Hepatocyte (in vitro differentiated cells): Measurements from ENCODE around the gene CORO2A. TPM values are rescaled to one million over a fixed set of nuclear protein-coding genes. Genes with fewer than 3 reads are reported as not detected.

Source experiments
- DNase-seq: peaks from one replicate; pipeline ENCODE4 v3.0.0-alpha.2; 2016; ENCODE audit warnings: low spot score
- H2AFZ ChIP-seq: fragments of 200-600 bp; sonication (generic); 2 replicates; pipeline ENCODE4 v1.6.0; 2016; ENCODE audit warnings: antibody characterized with exemption, mild to moderate bottlenecking
- H3K27ac ChIP-seq: fragments of 200-600 bp; sonication (generic); 2 replicates; pipeline ENCODE4 v1.5.1; 2016; ENCODE audit warnings: mild to moderate bottlenecking
- H3K27me3 ChIP-seq: fragments of 200-600 bp; sonication (generic); 2 replicates; pipeline ENCODE4 v1.6.1; 2016
- H3K36me3 ChIP-seq: fragments of 200-600 bp; sonication (generic); replicated peaks from 2 replicates; pipeline ENCODE4 v1.5.1; 2016; ENCODE audit warnings: low read depth; ENCODE audit not compliant: insufficient read depth
- H3K4me1 ChIP-seq: fragments of 200-600 bp; sonication (generic); 2 replicates; pipeline ENCODE4 v1.5.1; 2016; ENCODE audit warnings: mild to moderate bottlenecking, moderate library complexity; ENCODE audit not compliant: insufficient read depth
- H3K4me2 ChIP-seq: fragments of 200-600 bp; sonication (generic); 2 replicates; pipeline ENCODE4 v1.6.0; 2016
- H3K4me3 ChIP-seq: fragments of 200-600 bp; sonication (generic); 2 replicates; pipeline ENCODE4 v1.5.1; 2016; ENCODE audit warnings: mild to moderate bottlenecking
- H3K79me2 ChIP-seq: fragments of 200-600 bp; sonication (generic); 2 replicates; pipeline ENCODE4 v1.6.0; 2017; ENCODE audit warnings: mild to moderate bottlenecking
- H3K9me2 ChIP-seq: fragments of 200-600 bp; sonication (generic); replicated peaks from 2 replicates; pipeline ENCODE4 v1.6.0; 2017; ENCODE audit warnings: mild to moderate bottlenecking; ENCODE audit not compliant: insufficient read depth
- H3K9me3 ChIP-seq: fragments of 200-600 bp; sonication (generic); 2 replicates; pipeline ENCODE4 v1.5.1; 2016; ENCODE audit warnings: low read depth, mild to moderate bottlenecking
- H4K20me1 ChIP-seq: fragments of 200-600 bp; sonication (generic); 2 replicates; pipeline ENCODE4 v1.6.0; 2016; ENCODE audit warnings: mild to moderate bottlenecking; ENCODE audit not compliant: insufficient read depth, poor library complexity, severe bottlenecking
- EZH2 ChIP-seq: fragments of 200-600 bp; sonication (generic); IDR thresholded peaks from 2 replicates; pipeline ENCODE4 v1.6.1; 2016; ENCODE audit warnings: antibody characterized with exemption, mild to moderate bottlenecking, borderline replicate concordance
- EZH2phosphoT487 ChIP-seq: fragments of 200-600 bp; sonication (generic); IDR thresholded peaks from one replicate; pipeline ENCODE4 v1.6.1; 2018; ENCODE audit warnings: antibody characterized with exemption, mild to moderate bottlenecking, low read depth, moderate library complexity; ENCODE audit not compliant: unreplicated experiment, severe bottlenecking
- WGBS: methylation state at CpG from one replicate; pipeline ENCODE4 v1.1.6; 2016; ENCODE audit warnings: low lambda C conversion rate; ENCODE audit errors: missing lambda C conversion rate; 5-methylcytosine and 5-hydroxymethylcytosine counted together
- polyA plus RNA-seq: library from polyadenylated mRNA; unstranded; fragments of >200 nt; fragmentation: Nextera tagmentation; extraction: Ambion mirVana; gene quantifications from 2 replicates; pipeline ENCODE4 v1.2.1, GENCODE V29; 2016
- total RNA-seq: library from RNA; depleted of rRNA; stranded (reverse); fragments of >200 nt; gene quantifications from 2 replicates; pipeline ENCODE4 v1.2.3, GENCODE V29; 2014
- TF ChIP-seq, protein P1 (sequence below): fragments of 200-600 bp; sonication (generic); IDR thresholded peaks from 2 replicates; pipeline ENCODE4 v1.5.1; 2016; ENCODE audit warnings: antibody characterized with exemption, mild to moderate bottlenecking; ENCODE audit not compliant: poor library complexity

CORO2A gene
- total and polyA plus RNA-seq, 2 experiments from 2014 or later, result 12.8 to 24.6 TPM

DNA sequence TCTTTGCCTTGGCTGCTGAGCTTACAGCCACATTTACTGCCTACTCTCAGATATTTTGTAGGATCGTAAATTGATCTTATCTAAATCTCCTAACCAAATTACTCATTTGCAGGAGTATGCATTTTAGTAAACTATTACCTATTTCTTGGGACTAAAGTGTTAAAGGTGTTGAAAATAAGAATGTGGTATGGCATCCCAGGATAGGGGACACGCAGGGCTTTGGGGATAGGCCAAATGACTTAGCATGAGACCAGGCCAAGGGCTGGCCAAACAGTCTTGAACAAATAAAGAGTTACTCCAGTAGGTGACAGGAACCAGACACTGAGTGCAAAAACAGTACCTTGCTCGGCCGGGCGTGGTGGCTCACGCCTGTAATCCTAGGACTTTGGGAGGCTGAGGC is 37.9 kb upstream of the CORO2A start:
- peak; percentile 13 for DNase-seq
- Histone ChIP-seq H4K20me1 (no peaks in the 10 kb centered on the region), H3K9me3 (no peaks in the 10 kb centered on the region), H2AFZ (no peak overlapping the region), H3K36me3 (no peaks in the 10 kb centered on the region), H3K27ac (peak overlapping the region; percentile 92), H3K9me2 (no peaks in the 10 kb centered on the region), H3K4me1 (peaks cover 76% of the 10 kb centered on the region), H3K79me2 (no peaks in the 10 kb centered on the region), H3K4me2 (no peak overlapping the region), H3K27me3 (no peaks in the 10 kb centered on the region), H3K4me3 (no peak overlapping the region)
- 54% methylated on average over 6 of the region's 6 CpGs for WGBS
- TF ChIP-seq, protein P1, sequence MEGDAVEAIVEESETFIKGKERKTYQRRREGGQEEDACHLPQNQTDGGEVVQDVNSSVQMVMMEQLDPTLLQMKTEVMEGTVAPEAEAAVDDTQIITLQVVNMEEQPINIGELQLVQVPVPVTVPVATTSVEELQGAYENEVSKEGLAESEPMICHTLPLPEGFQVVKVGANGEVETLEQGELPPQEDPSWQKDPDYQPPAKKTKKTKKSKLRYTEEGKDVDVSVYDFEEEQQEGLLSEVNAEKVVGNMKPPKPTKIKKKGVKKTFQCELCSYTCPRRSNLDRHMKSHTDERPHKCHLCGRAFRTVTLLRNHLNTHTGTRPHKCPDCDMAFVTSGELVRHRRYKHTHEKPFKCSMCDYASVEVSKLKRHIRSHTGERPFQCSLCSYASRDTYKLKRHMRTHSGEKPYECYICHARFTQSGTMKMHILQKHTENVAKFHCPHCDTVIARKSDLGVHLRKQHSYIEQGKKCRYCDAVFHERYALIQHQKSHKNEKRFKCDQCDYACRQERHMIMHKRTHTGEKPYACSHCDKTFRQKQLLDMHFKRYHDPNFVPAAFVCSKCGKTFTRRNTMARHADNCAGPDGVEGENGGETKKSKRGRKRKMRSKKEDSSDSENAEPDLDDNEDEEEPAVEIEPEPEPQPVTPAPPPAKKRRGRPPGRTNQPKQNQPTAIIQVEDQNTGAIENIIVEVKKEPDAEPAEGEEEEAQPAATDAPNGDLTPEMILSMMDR, result no peak
- no peak for TF ChIP-seq EZH2

DNA sequence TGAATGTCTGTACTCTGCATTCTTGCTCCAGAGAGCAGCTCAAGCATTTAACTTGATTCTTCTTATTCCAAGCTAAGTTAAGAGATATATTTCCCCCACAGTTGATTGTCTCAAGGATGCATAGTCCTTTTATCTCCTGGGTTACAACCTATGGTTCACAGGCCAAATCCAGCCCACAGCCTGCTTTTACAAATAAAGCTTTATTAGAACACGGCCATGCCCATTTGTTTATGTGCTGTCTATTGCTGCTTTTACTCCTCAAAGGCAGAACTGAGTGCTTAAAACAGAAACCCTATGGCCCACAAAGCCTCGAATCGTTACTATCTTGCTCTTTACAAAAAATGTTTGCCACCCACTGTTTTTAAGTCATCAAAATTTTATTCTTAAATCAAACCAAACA is 37.2 kb upstream of the CORO2A start:
- no peak for DNase-seq
- no peaks in the 10 kb centered on the region for H3K27me3 ChIP-seq
- no peak overlapping the region for H3K4me3 ChIP-seq
- H3K36me3 ChIP-seq, result no peaks in the 10 kb centered on the region
- H4K20me1 ChIP-seq, result no peaks in the 10 kb centered on the region
- H3K27ac ChIP-seq, result peak overlapping the region; percentile 92
- no peaks in the 10 kb centered on the region for H3K9me2 ChIP-seq
- peaks cover 83% of the 10 kb centered on the region for H3K4me1 ChIP-seq
- no peak overlapping the region for H2AFZ ChIP-seq
- 82% methylated on average over 3 of the region's 3 CpGs for whole genome bisulfite sequencing
- H3K79me2 ChIP-seq, result no peaks in the 10 kb centered on the region
- no peaks in the 10 kb centered on the region for H3K9me3 ChIP-seq
- TF ChIP-seq EZH2phosphoT487 (no peak), EZH2 (no peak)
- TF ChIP-seq, protein P1, result no peak
- no peak overlapping the region for H3K4me2 ChIP-seq

DNA sequence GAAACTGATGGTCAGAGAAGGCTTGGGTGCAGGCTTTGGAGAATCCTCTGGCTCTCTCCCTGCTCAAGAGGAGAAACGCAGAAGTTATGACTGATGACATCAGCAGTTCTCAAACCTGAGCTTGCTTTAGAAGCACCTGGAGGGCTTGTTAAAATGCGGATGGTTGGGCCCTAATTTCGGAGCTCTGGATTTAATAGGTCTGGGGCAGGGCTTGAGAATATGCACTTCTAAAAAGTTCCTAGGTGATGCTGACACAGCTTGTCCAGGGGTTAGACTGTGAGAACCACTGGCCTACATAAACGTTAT is 36.6 kb upstream of the CORO2A start:
- Histone ChIP-seq H4K20me1 (no peaks in the 10 kb centered on the region), H2AFZ (no peak overlapping the region), H3K27me3 (no peaks in the 10 kb centered on the region), H3K27ac (peak overlapping the region; percentile 92), H3K4me1 (peaks cover 82% of the 10 kb centered on the region), H3K4me3 (no peak overlapping the region), H3K79me2 (no peaks in the 10 kb centered on the region), H3K36me3 (no peaks in the 10 kb centered on the region), H3K9me2 (no peaks in the 10 kb centered on the region), H3K9me3 (no peaks in the 10 kb centered on the region), H3K4me2 (no peak overlapping the region)
- TF ChIP-seq, protein P1, result no peak
- TF ChIP-seq EZH2 (no peak), EZH2phosphoT487 (no peak)
- 69% methylated on average over 4 of the region's 4 CpGs for WGBS
- DNase-seq, result no peak
